Trophoblast cell (in vitro differentiated cells and primary cell): ENCODE data around the gene ZNF688.

Experiments used
- DNase-seq, 2 donors: peaks; one replicate each; pipeline ENCODE4 v3.0.0-alpha.2; 2016
- H2AFZ ChIP-seq: 2 replicates; pipeline ENCODE4 v1.6.1; 2013; ENCODE audit warnings: low read length, moderate library complexity, mild to moderate bottlenecking; ENCODE audit not compliant: insufficient read depth, poor library complexity
- H2AK5ac ChIP-seq: 2 replicates; pipeline ENCODE4 v1.6.1; 2013; ENCODE audit warnings: mild to moderate bottlenecking, low read length
- H2BK120ac ChIP-seq: 2 replicates; pipeline ENCODE4 v1.6.1; 2013; ENCODE audit warnings: low read length, mild to moderate bottlenecking, moderate library complexity; ENCODE audit not compliant: insufficient read depth, poor library complexity
- H2BK12ac ChIP-seq: 2 replicates; pipeline ENCODE4 v1.6.1; 2013; ENCODE audit warnings: mild to moderate bottlenecking, low read length, moderate library complexity
- H2BK5ac ChIP-seq: 2 replicates; pipeline ENCODE4 v1.6.1; 2013; ENCODE audit warnings: low read length, low read depth, moderate library complexity, mild to moderate bottlenecking; ENCODE audit not compliant: poor library complexity
- H3K14ac ChIP-seq: 2 replicates; pipeline ENCODE4 v1.6.1; 2013; ENCODE audit warnings: mild to moderate bottlenecking, low read length
- H3K18ac ChIP-seq: 2 replicates; pipeline ENCODE4 v1.6.1; 2013; ENCODE audit warnings: mild to moderate bottlenecking, low read length
- H3K23ac ChIP-seq: 2 replicates; pipeline ENCODE4 v1.6.1; 2013; ENCODE audit warnings: low read length
- H3K27ac ChIP-seq: 2 replicates; pipeline ENCODE4 v1.5.1; 2013; ENCODE audit warnings: low read depth, mild to moderate bottlenecking, inconsistent platforms, low read length, moderate library complexity
- H3K27me3 ChIP-seq: 2 replicates; pipeline ENCODE4 v1.6.1; 2013; ENCODE audit warnings: inconsistent platforms, mild to moderate bottlenecking, low read length, moderate library complexity; ENCODE audit not compliant: insufficient read depth
- H3K36me3 ChIP-seq, 2 experiments: 1 replicate in 1 of 2; 2 replicates in 1 of 2; pipeline ENCODE4 v1.6.1; 2013; ENCODE audit warnings: low read length in 2 of 2, mild to moderate bottlenecking in 2 of 2, moderate library complexity in 1 of 2; ENCODE audit not compliant: insufficient read depth in 2 of 2, control insufficient read depth in 1 of 2
- H3K4ac ChIP-seq: 2 replicates; pipeline ENCODE4 v1.6.1; 2013; ENCODE audit warnings: low read depth, mild to moderate bottlenecking, low read length, moderate library complexity
- H3K4me1 ChIP-seq, 2 experiments: 1 replicate in 1 of 2; 2 replicates in 1 of 2; pipeline ENCODE4 v1.6.1; 2013; ENCODE audit warnings: low read length in 2 of 2, mild to moderate bottlenecking in 2 of 2, moderate library complexity in 1 of 2; ENCODE audit not compliant: insufficient read depth in 2 of 2, control insufficient read depth in 1 of 2
- H3K4me2 ChIP-seq: 2 replicates; pipeline ENCODE4 v1.6.1; 2013; ENCODE audit warnings: inconsistent platforms, mild to moderate bottlenecking, low read length, moderate library complexity
- H3K4me3 ChIP-seq: 2 replicates; pipeline ENCODE4 v1.5.1; 2013; ENCODE audit warnings: mild to moderate bottlenecking, low read depth, low read length, inconsistent platforms
- H3K79me1 ChIP-seq: one replicate; pipeline ENCODE4 v1.6.1; 2013; ENCODE audit warnings: low read length
- H3K79me2 ChIP-seq: 2 replicates; pipeline ENCODE4 v1.6.1; 2013; ENCODE audit warnings: low read length, mild to moderate bottlenecking; ENCODE audit not compliant: control insufficient read depth, insufficient read depth, poor library complexity
- H3K9ac ChIP-seq: 2 replicates; pipeline ENCODE4 v1.6.1; 2013; ENCODE audit warnings: mild to moderate bottlenecking, low read length
- H3K9me3 ChIP-seq: 2 replicates; pipeline ENCODE4 v1.6.1; 2013; ENCODE audit warnings: low read depth, mild to moderate bottlenecking, control low read depth, inconsistent platforms, low read length; ENCODE audit not compliant: insufficient read depth
- H4K12ac ChIP-seq: 2 replicates; pipeline ENCODE4 v1.6.1; 2013; ENCODE audit warnings: low read depth, mild to moderate bottlenecking, low read length, moderate library complexity
- H4K8ac ChIP-seq: 2 replicates; pipeline ENCODE4 v1.6.1; 2013; ENCODE audit warnings: low read depth, mild to moderate bottlenecking, low read length, moderate library complexity
- H4K91ac ChIP-seq: one replicate; pipeline ENCODE4 v1.6.1; 2013; ENCODE audit warnings: low read depth, mild to moderate bottlenecking, low read length, moderate library complexity
- WGBS: extraction: QIAGEN DNeasy Blood & Tissue Kit; methylation state at CpG from one replicate; pipeline ENCODE4 v1.1.7; 2013; ENCODE audit warnings: missing lambda C conversion rate; ENCODE audit not compliant: insufficient read length, insufficient coverage; ENCODE audit errors: extremely low coverage; 5-methylcytosine and 5-hydroxymethylcytosine counted together

The ZNF688 gene

GRCh38 chr16:30548416-30549253 lies 22.9 kb downstream of the ZNF688 start:
- Histone ChIP-seq H3K18ac (no peak overlapping the region), H4K12ac (no peak overlapping the region), H3K36me3 (no peaks in the 10 kb centered on the region), H2BK12ac (no peak overlapping the region), H3K14ac (no peak overlapping the region), H3K4me3 (no peak overlapping the region), H3K79me2 (no peaks in the 10 kb centered on the region), H3K27ac (peak overlapping the region; percentile 58), H4K8ac (no peak overlapping the region), H3K4me1 (peaks cover 12% of the 10 kb centered on the region in 2 experiments), H3K4ac (no peak overlapping the region), H2AK5ac (no peak overlapping the region), H3K27me3 (no peaks in the 10 kb centered on the region), H3K9ac (no peak overlapping the region), H3K23ac (no peak overlapping the region), H3K4me2 (no peak overlapping the region), H2BK120ac (no peak overlapping the region), H2AFZ (no peak overlapping the region), H4K91ac (no peak overlapping the region), H3K79me1 (peaks cover 2% of the 10 kb centered on the region), H2BK5ac (no peak overlapping the region), H3K9me3 (peaks cover 6% of the 10 kb centered on the region)
- no peak for DNase-seq
- no CpG with 5 or more reads among the region's 8 CpGs for WGBS

DNA sequence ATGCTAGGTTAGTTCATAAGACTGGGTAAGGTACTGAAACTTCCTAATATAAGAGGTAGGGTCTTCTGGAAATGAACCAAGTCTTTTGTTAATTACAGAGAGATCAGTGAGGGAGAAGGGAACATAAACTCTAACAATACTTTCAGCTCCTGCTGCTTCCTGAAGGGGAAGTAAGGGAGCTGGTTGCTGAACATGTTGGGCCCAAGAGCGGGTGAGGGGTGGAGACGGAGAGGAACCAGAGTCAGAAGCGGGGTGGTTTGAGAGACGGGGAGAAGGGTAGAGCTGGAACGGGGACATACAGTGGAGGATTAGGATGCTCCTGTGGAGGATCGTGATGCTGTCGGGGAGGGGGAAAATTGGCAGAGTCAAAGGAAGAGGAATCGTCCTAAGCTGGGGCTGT lies 25.4 kb downstream of the ZNF688 start:
- Histone ChIP-seq H3K9ac (no peak overlapping the region), H2BK120ac (no peak overlapping the region), H3K18ac (no peak overlapping the region), H2BK12ac (no peak overlapping the region), H2BK5ac (no peak overlapping the region), H3K4me1 (peaks cover 15 to 16% of the 10 kb centered on the region in 2 experiments), H3K4me3 (no peak overlapping the region), H2AFZ (no peak overlapping the region), H4K12ac (no peak overlapping the region), H4K91ac (no peak overlapping the region), H4K8ac (no peak overlapping the region), H3K4ac (no peak overlapping the region), H3K27ac (no peak overlapping the region), H3K4me2 (no peak overlapping the region), H3K79me1 (peaks cover 2% of the 10 kb centered on the region), H2AK5ac (no peak overlapping the region), H3K23ac (no peak overlapping the region), H3K79me2 (no peaks in the 10 kb centered on the region), H3K36me3 (no peaks in the 10 kb centered on the region), H3K14ac (no peak overlapping the region), H3K27me3 (no peaks in the 10 kb centered on the region), H3K9me3 (peaks cover 4% of the 10 kb centered on the region)
- WGBS, result no CpG with 5 or more reads among the region's 8 CpGs
- DNase-seq, result no peak

GRCh38 chr16:30543067-30543466 lies 28.4 kb downstream of the ZNF688 start:
- DNase-seq, result no peak
- Histone ChIP-seq H3K23ac (no peak overlapping the region), H3K36me3 (no peaks in the 10 kb centered on the region), H3K27me3 (no peaks in the 10 kb centered on the region), H2BK12ac (no peak overlapping the region), H2BK5ac (no peak overlapping the region), H3K79me1 (no peaks in the 10 kb centered on the region), H3K9me3 (peaks cover 3% of the 10 kb centered on the region), H3K4me1 (peaks cover 5 to 8% of the 10 kb centered on the region in 2 experiments), H4K8ac (no peak overlapping the region), H3K9ac (no peak overlapping the region), H3K14ac (no peak overlapping the region), H3K79me2 (no peaks in the 10 kb centered on the region), H3K27ac (no peak overlapping the region), H4K12ac (no peak overlapping the region), H3K4me3 (no peak overlapping the region), H3K4me2 (no peak overlapping the region), H3K4ac (no peak overlapping the region), H3K18ac (no peak overlapping the region), H2BK120ac (no peak overlapping the region), H4K91ac (no peak overlapping the region), H2AK5ac (no peak overlapping the region), H2AFZ (no peak overlapping the region)
- 100% methylated on average over 1 of the region's 5 CpGs for WGBS

GRCh38 chr16:30541502-30542329 lies 29.8 kb downstream of the ZNF688 start:
- no CpG with 5 or more reads among the region's 10 CpGs for WGBS
- no peak overlapping the region for H3K18ac ChIP-seq
- no peak overlapping the region for H3K4ac ChIP-seq

More at GRCh38 chr16:30541502-30542329, 29.8 kb downstream of the ZNF688 start:
- no peak overlapping the region for H3K9ac ChIP-seq
- no peak overlapping the region for H3K4me2 ChIP-seq
- DNase-seq, result no peak
- H3K79me2 ChIP-seq, result no peaks in the 10 kb centered on the region
- H3K14ac ChIP-seq, result no peak overlapping the region
- H4K91ac ChIP-seq, result no peak overlapping the region
- H2AK5ac ChIP-seq, result peak overlapping the region; percentile 75
- H3K23ac ChIP-seq, result no peak overlapping the region
- no peaks in the 10 kb centered on the region for H3K9me3 ChIP-seq
- H2BK120ac ChIP-seq, result no peak overlapping the region
- H3K36me3 ChIP-seq, result no peaks in the 10 kb centered on the region
- no peak overlapping the region for H4K12ac ChIP-seq
- H3K79me1 ChIP-seq, result no peaks in the 10 kb centered on the region
- H3K4me1 ChIP-seq, result peaks cover 5 to 8% of the 10 kb centered on the region in 2 experiments
- H4K8ac ChIP-seq, result no peak overlapping the region
- H2BK5ac ChIP-seq, result no peak overlapping the region
- H3K27ac ChIP-seq, result no peak overlapping the region
- H2BK12ac ChIP-seq, result no peak overlapping the region
- no peaks in the 10 kb centered on the region for H3K27me3 ChIP-seq
- H2AFZ ChIP-seq, result no peak overlapping the region
- H3K4me3 ChIP-seq, result no peak overlapping the region
